Karpas-422 (cell line): Measurements from ENCODE around the gene HOXD11. TPM values are rescaled to one million over a fixed set of nuclear protein-coding genes. Genes with fewer than 3 reads are reported as not detected.

Experiments used
- DNase-seq: peaks from one replicate; pipeline ENCODE4 v3.0.0-alpha.2; 2015
- H2AFZ ChIP-seq: fragments of 200-600 bp; sonication (generic); 2 replicates; pipeline ENCODE4 v1.6.1; 2014; ENCODE audit warnings: antibody characterized with exemption, low read length, mixed read lengths
- H3K27ac ChIP-seq: fragments of 200-600 bp; sonication (generic); 2 replicates; pipeline ENCODE4 v1.5.1; 2014; ENCODE audit warnings: mild to moderate bottlenecking, low read length, moderate library complexity
- H3K27me3 ChIP-seq: fragments of 200-600 bp; sonication (generic); 2 replicates; pipeline ENCODE4 v1.6.1; 2014; ENCODE audit warnings: low read length, mixed read lengths
- H3K36me3 ChIP-seq: fragments of 200-600 bp; sonication (generic); 2 replicates; pipeline ENCODE4 v1.6.1; 2014; ENCODE audit warnings: low read length, mixed read lengths; ENCODE audit not compliant: insufficient read depth
- H3K4me1 ChIP-seq: fragments of 200-600 bp; sonication (generic); 2 replicates; pipeline ENCODE4 v1.6.1; 2014; ENCODE audit warnings: mild to moderate bottlenecking, low read length, mixed read lengths
- H3K4me2 ChIP-seq: fragments of 200-600 bp; sonication (generic); 2 replicates; pipeline ENCODE4 v1.6.1; 2014; ENCODE audit warnings: low read length, low read depth, mild to moderate bottlenecking; ENCODE audit not compliant: poor library complexity, severe bottlenecking
- H3K4me3 ChIP-seq: fragments of 200-600 bp; sonication (generic); 2 replicates; pipeline ENCODE4 v1.5.1; 2014; ENCODE audit warnings: mild to moderate bottlenecking, antibody characterized with exemption, low read length, mixed read lengths
- H3K79me2 ChIP-seq: fragments of 200-600 bp; sonication (generic); 2 replicates; pipeline ENCODE4 v1.6.1; 2014; ENCODE audit warnings: mild to moderate bottlenecking, low read length, mixed read lengths
- H3K9ac ChIP-seq: fragments of 200-600 bp; sonication (generic); 2 replicates; pipeline ENCODE4 v1.6.0; 2014; ENCODE audit warnings: low read length
- H3K9me2 ChIP-seq: fragments of 200-600 bp; sonication (generic), shearing (Covaris generic); replicated peaks from 2 replicates; pipeline ENCODE4 v1.6.0; 2014; ENCODE audit warnings: mild to moderate bottlenecking, low read length, moderate library complexity; ENCODE audit not compliant: insufficient read depth
- H3K9me3 ChIP-seq: fragments of 300-700, 200-600 bp; sonication (generic); 2 replicates; pipeline ENCODE4 v1.6.1; 2014; ENCODE audit warnings: low read length, mixed read lengths
- H4K20me1 ChIP-seq: fragments of 200-600 bp; sonication (generic); 2 replicates; pipeline ENCODE4 v1.6.1; 2014; ENCODE audit warnings: mild to moderate bottlenecking, antibody characterized with exemption, low read length, low read depth; ENCODE audit not compliant: insufficient read depth
- total RNA-seq: library from RNA; depleted of rRNA; stranded (reverse); fragments of >200 nt; shearing (Covaris generic); gene quantifications from 2 replicates; pipeline ENCODE4 v1.2.3, GENCODE V29; 2014; ENCODE audit warnings: low replicate concordance

HOXD11 gene
- total RNA-seq, 1 experiment from 2014 or later = not detected

DNA sequence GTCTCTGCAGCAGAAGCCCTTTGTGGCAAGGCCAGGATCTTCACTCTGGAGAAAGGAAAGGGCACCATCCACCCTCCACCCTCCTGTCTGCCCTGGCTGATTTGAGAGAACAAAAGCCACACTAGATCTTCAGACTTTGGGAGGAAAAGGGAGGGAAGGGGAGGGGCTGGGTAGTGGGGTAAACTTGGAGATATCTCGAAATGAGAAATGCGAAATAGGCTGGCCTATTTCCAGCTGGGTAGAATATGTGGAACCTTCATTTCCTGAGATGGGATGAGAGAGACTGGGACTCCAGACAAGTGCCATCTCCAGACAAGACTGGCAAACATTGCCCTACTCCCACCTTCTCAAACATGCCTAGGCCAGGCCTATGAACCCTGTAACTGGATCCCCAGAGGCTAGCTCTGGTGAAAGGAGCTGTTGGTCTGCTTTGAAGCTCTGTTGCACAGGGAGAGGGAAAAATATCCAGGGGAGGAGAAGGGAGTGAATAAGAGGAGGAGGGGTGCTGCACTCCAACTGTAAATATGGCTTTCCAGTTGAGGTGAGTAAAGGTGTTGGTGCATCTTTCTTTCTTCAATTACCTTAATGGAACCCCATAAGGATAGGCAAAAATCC is 5.8 kb upstream of the HOXD11 start:
- no peak overlapping the region for H3K9ac ChIP-seq
- H3K9me3 ChIP-seq = no peaks in the 10 kb centered on the region
- no peaks in the 10 kb centered on the region for H3K9me2 ChIP-seq
- H4K20me1 ChIP-seq = no peaks in the 10 kb centered on the region
- H2AFZ ChIP-seq = no peak overlapping the region
- H3K4me1 ChIP-seq = peaks cover 15% of the 10 kb centered on the region
- H3K4me3 ChIP-seq = no peak overlapping the region
- H3K27ac ChIP-seq = no peak overlapping the region
- H3K36me3 ChIP-seq = no peaks in the 10 kb centered on the region
- H3K4me2 ChIP-seq = no peak overlapping the region
- H3K27me3 ChIP-seq = no peaks in the 10 kb centered on the region
- no peak for DNase-seq
- H3K79me2 ChIP-seq = no peaks in the 10 kb centered on the region

DNA sequence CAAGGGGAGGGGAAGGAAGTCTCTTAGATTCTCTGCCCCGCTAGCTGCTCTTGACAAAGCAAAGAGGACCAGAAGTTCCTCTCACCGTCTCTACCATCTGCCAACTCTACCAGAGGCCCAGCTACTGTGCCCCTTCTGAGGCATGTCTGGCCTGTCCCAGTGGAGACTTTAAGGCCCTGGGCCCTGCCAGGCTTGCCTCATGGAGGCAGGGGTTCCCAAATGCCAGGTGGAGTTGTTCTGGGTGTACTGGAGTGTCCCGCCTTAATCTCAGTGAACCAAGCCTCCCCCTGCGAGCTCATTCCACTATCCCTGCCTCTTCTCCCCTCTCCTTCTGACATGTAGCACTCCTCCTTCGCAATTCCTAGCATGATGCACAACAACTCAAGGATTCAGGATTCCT is 5.2 kb upstream of the HOXD11 start:
- Histone ChIP-seq H3K9me3 (no peaks in the 10 kb centered on the region), H3K27me3 (no peaks in the 10 kb centered on the region), H2AFZ (no peak overlapping the region)

GRCh38 chr2:176102309-176102866 is 4.7 kb upstream of the HOXD11 start:
- H3K9ac ChIP-seq = no peak overlapping the region
- no peaks in the 10 kb centered on the region for H3K9me2 ChIP-seq
- H3K36me3 ChIP-seq = no peaks in the 10 kb centered on the region
- no peak overlapping the region for H3K4me2 ChIP-seq
- H3K27ac ChIP-seq = no peak overlapping the region
- H2AFZ ChIP-seq = no peak overlapping the region
- DNase-seq = no peak
- no peaks in the 10 kb centered on the region for H3K9me3 ChIP-seq
- no peak overlapping the region for H3K4me3 ChIP-seq
- H3K4me1 ChIP-seq = peaks cover 5% of the 10 kb centered on the region
- no peaks in the 10 kb centered on the region for H3K27me3 ChIP-seq
- H3K79me2 ChIP-seq = no peaks in the 10 kb centered on the region
- H4K20me1 ChIP-seq = no peaks in the 10 kb centered on the region

More for the DNA sequence above, 5.2 kb upstream of the HOXD11 start:
- Histone ChIP-seq H3K79me2 (no peaks in the 10 kb centered on the region), H3K4me1 (peaks cover 10% of the 10 kb centered on the region), H3K27ac (no peak overlapping the region), H3K4me2 (no peak overlapping the region), H3K9ac (no peak overlapping the region), H4K20me1 (no peaks in the 10 kb centered on the region), H3K36me3 (no peaks in the 10 kb centered on the region), H3K9me2 (no peaks in the 10 kb centered on the region), H3K4me3 (no peak overlapping the region)
- DNase-seq = no peak

GRCh38 chr2:176103194-176103593 is 3.9 kb upstream of the HOXD11 start:
- H4K20me1 ChIP-seq = no peaks in the 10 kb centered on the region
- H3K4me2 ChIP-seq = no peak overlapping the region
- H3K4me1 ChIP-seq = no peaks in the 10 kb centered on the region
- no peaks in the 10 kb centered on the region for H3K27me3 ChIP-seq
- H3K27ac ChIP-seq = no peak overlapping the region
- DNase-seq = no peak
- H3K79me2 ChIP-seq = no peaks in the 10 kb centered on the region
- H3K4me3 ChIP-seq = no peak overlapping the region
- no peaks in the 10 kb centered on the region for H3K36me3 ChIP-seq
- no peaks in the 10 kb centered on the region for H3K9me2 ChIP-seq
- H3K9me3 ChIP-seq = no peaks in the 10 kb centered on the region
- H2AFZ ChIP-seq = no peak overlapping the region
- no peak overlapping the region for H3K9ac ChIP-seq

- Histone ChIP-seq H3K4me1 (no peaks in the 10 kb centered on the region), H3K9me2 (no peaks in the 10 kb centered on the region), H3K4me3 (no peak overlapping the region), H3K36me3 (no peaks in the 10 kb centered on the region), H3K4me2 (no peak overlapping the region), H3K27me3 (no peaks in the 10 kb centered on the region), H3K9ac (no peak overlapping the region), H3K79me2 (no peaks in the 10 kb centered on the region), H3K27ac (no peak overlapping the region), H2AFZ (no peak overlapping the region), H3K9me3 (no peaks in the 10 kb centered on the region), H4K20me1 (no peaks in the 10 kb centered on the region)
- DNase-seq = no peak
Measured at GRCh38 chr2:176103742-176104315, 3.3 kb upstream of the HOXD11 start.

GRCh38 chr2:176104316-176105077 is 2.6 kb upstream of the HOXD11 start:
- Histone ChIP-seq H4K20me1 (no peaks in the 10 kb centered on the region), H3K9me2 (no peaks in the 10 kb centered on the region), H2AFZ (no peak overlapping the region), H3K27me3 (no peaks in the 10 kb centered on the region), H3K9me3 (no peaks in the 10 kb centered on the region), H3K36me3 (no peaks in the 10 kb centered on the region), H3K27ac (no peak overlapping the region), H3K4me2 (no peak overlapping the region), H3K4me3 (no peak overlapping the region), H3K4me1 (no peaks in the 10 kb centered on the region), H3K9ac (no peak overlapping the region), H3K79me2 (no peaks in the 10 kb centered on the region)
- DNase-seq = no peak

- Histone ChIP-seq H2AFZ (no peak overlapping the region), H3K36me3 (no peaks in the 10 kb centered on the region), H3K27me3 (no peaks in the 10 kb centered on the region), H3K79me2 (no peaks in the 10 kb centered on the region), H3K27ac (no peak overlapping the region), H3K4me1 (no peaks in the 10 kb centered on the region), H3K9ac (no peak overlapping the region), H3K4me3 (no peak overlapping the region), H3K4me2 (no peak overlapping the region), H3K9me2 (no peaks in the 10 kb centered on the region), H3K9me3 (no peaks in the 10 kb centered on the region), H4K20me1 (no peaks in the 10 kb centered on the region)
- no peak for DNase-seq
Measured at GRCh38 chr2:176105078-176105729, 1.9 kb upstream of the HOXD11 start.
